Endothelial cell (in vitro differentiated cells): ENCODE results near the gene PRPF19. TPM values are rescaled to one million over a fixed set of nuclear protein-coding genes. Genes with fewer than 3 reads are reported as not detected.

ENCODE experiments used
- DNase-seq: peaks from one replicate; pipeline ENCODE4 v3.0.0; 2021; ENCODE audit warnings: low spot score
- H3K27ac Mint-ChIP-seq: one replicate; pipeline ENCODE4 v1.8.0; 2021; ENCODE audit warnings: mixed read lengths, inconsistent platforms; ENCODE audit not compliant: unreplicated experiment
- H3K27me3 Mint-ChIP-seq: one replicate; pipeline ENCODE4 v1.8.0; 2021; ENCODE audit warnings: mild to moderate bottlenecking, moderate library complexity, mixed read lengths, inconsistent platforms; ENCODE audit not compliant: unreplicated experiment
- H3K36me3 Mint-ChIP-seq: one replicate; pipeline ENCODE4 v1.8.0; 2021; ENCODE audit warnings: mild to moderate bottlenecking, low read depth, mixed read lengths, inconsistent platforms; ENCODE audit not compliant: unreplicated experiment
- H3K4me1 Mint-ChIP-seq: one replicate; pipeline ENCODE4 v1.8.0; 2021; ENCODE audit warnings: mild to moderate bottlenecking, mixed read lengths, inconsistent platforms; ENCODE audit not compliant: unreplicated experiment
- H3K4me3 Mint-ChIP-seq: one replicate; pipeline ENCODE4 v1.8.0; 2021; ENCODE audit warnings: mild to moderate bottlenecking, mixed read lengths, inconsistent platforms; ENCODE audit not compliant: unreplicated experiment
- H3K9me3 Mint-ChIP-seq: one replicate; pipeline ENCODE4 v1.8.0; 2021; ENCODE audit warnings: mixed read lengths, inconsistent platforms; ENCODE audit not compliant: unreplicated experiment
- CTCF ChIP-seq: fragments of 200-600 bp; sonication (generic); IDR thresholded peaks from one replicate; pipeline ENCODE4 v1.5.0; 2021; ENCODE audit warnings: antibody characterized with exemption; ENCODE audit not compliant: unreplicated experiment
- total RNA-seq: library from RNA; stranded (reverse); fragmentation: NEBNext Ultra II Directional; extraction: Animal tissue kit (Norgen Biotek cat#: 25700); gene quantifications from one replicate; pipeline ENCODE4 v1.2.1, GENCODE V29; 2021; ENCODE audit not compliant: unreplicated experiment

The PRPF19 gene
- total RNA-seq, 1 donor from 2014 or later: 163 TPM

DNA sequence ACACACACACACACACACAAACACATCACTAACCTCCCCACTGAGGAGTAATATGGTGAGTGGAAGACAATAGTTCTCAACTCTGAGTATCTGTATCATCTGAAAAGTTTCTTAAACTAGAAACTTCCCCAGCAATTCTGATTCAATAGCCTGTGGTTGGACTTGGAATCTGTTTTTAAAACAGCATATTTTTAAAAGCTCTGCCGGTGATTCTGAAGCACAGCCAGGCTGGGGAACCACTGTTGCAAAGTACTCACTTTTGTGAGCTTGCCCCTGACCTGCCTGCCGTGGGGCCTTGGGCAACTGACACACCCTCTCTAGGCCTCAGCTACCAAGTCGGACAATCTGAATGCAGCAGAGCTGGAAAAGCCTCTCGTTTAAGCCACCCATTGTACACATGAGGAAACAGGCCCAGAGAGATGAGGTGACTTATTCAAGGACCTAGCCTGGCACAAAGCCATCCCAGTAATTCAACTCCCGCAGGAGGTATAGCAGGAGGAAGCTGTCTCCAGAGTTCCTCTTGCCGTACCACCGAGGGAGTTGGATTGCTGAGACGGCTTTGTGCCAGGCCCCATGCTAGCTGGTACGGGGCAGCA is 36.7 kb upstream of the PRPF19 start:
- peaks cover 14% of the 10 kb centered on the region for H3K4me1 Mint-ChIP-seq
- H3K27ac Mint-ChIP-seq: peak overlapping the region; percentile 48
- H3K27me3 Mint-ChIP-seq: peaks cover 13% of the 10 kb centered on the region
- no peak for TF ChIP-seq CTCF
- H3K36me3 Mint-ChIP-seq: no peaks in the 10 kb centered on the region
- no peak overlapping the region for H3K4me3 Mint-ChIP-seq
- no peak for DNase-seq
- no peaks in the 10 kb centered on the region for H3K9me3 Mint-ChIP-seq

DNA sequence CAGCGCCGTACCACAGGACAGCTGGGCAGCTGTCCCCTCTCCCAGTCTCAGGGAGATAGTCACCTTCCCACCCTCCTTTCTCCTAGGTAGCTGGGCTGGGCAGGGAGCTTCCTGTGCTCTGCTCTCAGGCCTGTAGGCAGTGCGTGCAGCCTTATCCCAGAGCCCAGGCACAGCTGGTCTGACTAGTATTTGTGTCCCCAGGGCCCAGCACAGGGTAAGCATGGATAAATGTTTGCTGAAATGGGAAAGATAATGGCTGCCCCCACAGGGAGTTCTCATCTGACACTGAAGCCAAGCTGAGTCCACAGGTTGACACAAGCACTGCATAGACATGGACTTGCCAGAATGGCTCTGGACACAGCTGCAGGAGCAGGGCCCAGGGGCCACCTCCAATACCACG is 35.8 kb upstream of the PRPF19 start:
- Mint-ChIP-seq H3K36me3 (no peaks in the 10 kb centered on the region), H3K4me3 (no peak overlapping the region), H3K9me3 (no peaks in the 10 kb centered on the region), H3K27me3 (peaks cover 13% of the 10 kb centered on the region), H3K27ac (no peak overlapping the region), H3K4me1 (peaks cover 14% of the 10 kb centered on the region)
- no peak for DNase-seq
- TF ChIP-seq CTCF: no peak

GRCh38 chr11:60941371-60942119 is 35.2 kb upstream of the PRPF19 start:
- peaks cover 14% of the 10 kb centered on the region for H3K4me1 Mint-ChIP-seq
- no peak for TF ChIP-seq CTCF
- no peak for DNase-seq
- peaks cover 13% of the 10 kb centered on the region for H3K27me3 Mint-ChIP-seq
- no peaks in the 10 kb centered on the region for H3K9me3 Mint-ChIP-seq
- no peaks in the 10 kb centered on the region for H3K36me3 Mint-ChIP-seq
- H3K4me3 Mint-ChIP-seq: peak overlapping the region; percentile 59
- H3K27ac Mint-ChIP-seq: peak overlapping the region; percentile 30

- TF ChIP-seq CTCF: no peak
- no peak overlapping the region for H3K27ac Mint-ChIP-seq
- H3K9me3 Mint-ChIP-seq: no peaks in the 10 kb centered on the region
- H3K27me3 Mint-ChIP-seq: peaks cover 15% of the 10 kb centered on the region
- no peak for DNase-seq
- no peak overlapping the region for H3K4me3 Mint-ChIP-seq
- H3K36me3 Mint-ChIP-seq: peaks cover 5% of the 10 kb centered on the region
- H3K4me1 Mint-ChIP-seq: peaks cover 14% of the 10 kb centered on the region
Measured at GRCh38 chr11:60939855-60940254, 33.5 kb upstream of the PRPF19 start.

- no peak overlapping the region for H3K4me3 Mint-ChIP-seq
- H3K4me1 Mint-ChIP-seq: peaks cover 14% of the 10 kb centered on the region
- H3K27ac Mint-ChIP-seq: no peak overlapping the region
- no peak for DNase-seq
- TF ChIP-seq CTCF: no peak
- peaks cover 15% of the 10 kb centered on the region for H3K27me3 Mint-ChIP-seq
- peaks cover 5% of the 10 kb centered on the region for H3K36me3 Mint-ChIP-seq
- no peaks in the 10 kb centered on the region for H3K9me3 Mint-ChIP-seq
Measured at GRCh38 chr11:60939301-60939700, 32.9 kb upstream of the PRPF19 start.
